Raji (cell line): ENCODE results near the gene ZMPSTE24.

Experiments
- POLR2A ChIP-seq: IDR thresholded peaks from 2 replicates; pipeline ENCODE4 v1.6.1; 2011; ENCODE audit warnings: low read depth, low read length, control low read depth; ENCODE audit not compliant: insufficient read depth

ZMPSTE24 gene

GRCh38 chr1:40255231-40255630 is 2.8 kb upstream of the ZMPSTE24 start:
- TF ChIP-seq POLR2A, result no peak

GRCh38 chr1:40256401-40257084 is 1.5 kb upstream of the ZMPSTE24 start:
- TF ChIP-seq POLR2A, result no peak

GRCh38 chr1:40257313-40257687 is 736 bp upstream of the ZMPSTE24 start:
- no peak for TF ChIP-seq POLR2A

DNA sequence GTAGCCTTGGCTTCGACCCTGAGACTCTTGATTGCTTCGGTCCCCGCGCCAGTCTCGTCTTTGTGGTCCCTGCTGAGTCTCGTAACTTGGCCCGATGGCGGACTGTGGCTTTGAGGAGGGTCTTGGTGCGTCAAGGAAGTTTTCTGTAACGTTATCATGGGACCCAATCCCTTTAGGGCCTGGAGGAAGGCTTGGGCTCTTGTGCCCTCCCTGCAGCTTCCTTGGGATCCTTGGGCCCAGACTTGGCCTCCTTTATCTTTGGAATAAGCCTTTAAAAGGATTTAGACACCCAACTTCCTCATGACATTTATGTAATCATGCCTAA is 371 bp downstream of the ZMPSTE24 start:
- TF ChIP-seq POLR2A, result no peak

GRCh38 chr1:40264354-40264781 is 6.3 kb downstream of the ZMPSTE24 start:
- TF ChIP-seq POLR2A, result no peak

GRCh38 chr1:40265298-40265697 is 7.3 kb downstream of the ZMPSTE24 start:
- no peak for TF ChIP-seq POLR2A

DNA sequence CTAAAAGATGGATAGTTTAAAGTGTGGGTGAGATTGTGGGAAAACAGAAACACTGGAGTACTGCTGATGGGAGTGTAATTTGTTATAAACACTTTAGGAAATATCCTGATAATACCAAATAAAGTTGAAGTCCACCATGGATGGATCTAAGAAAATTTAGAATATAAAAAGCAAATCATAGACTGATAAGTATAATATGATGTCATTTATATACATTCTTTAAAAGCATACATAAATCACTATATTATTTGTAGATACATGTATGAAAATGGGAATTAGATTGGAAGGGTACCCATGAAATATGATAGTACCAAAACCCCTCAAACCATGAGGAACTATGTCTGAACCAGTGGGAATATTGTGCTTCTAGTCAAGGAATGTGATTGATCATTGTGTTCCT is 7.9 kb downstream of the ZMPSTE24 start:
- TF ChIP-seq POLR2A, result no peak

GRCh38 chr1:40266786-40267535 is 8.9 kb downstream of the ZMPSTE24 start:
- TF ChIP-seq POLR2A, result no peak

- TF ChIP-seq POLR2A, result no peak
Measured at GRCh38 chr1:40267767-40268187, 9.7 kb downstream of the ZMPSTE24 start.

DNA sequence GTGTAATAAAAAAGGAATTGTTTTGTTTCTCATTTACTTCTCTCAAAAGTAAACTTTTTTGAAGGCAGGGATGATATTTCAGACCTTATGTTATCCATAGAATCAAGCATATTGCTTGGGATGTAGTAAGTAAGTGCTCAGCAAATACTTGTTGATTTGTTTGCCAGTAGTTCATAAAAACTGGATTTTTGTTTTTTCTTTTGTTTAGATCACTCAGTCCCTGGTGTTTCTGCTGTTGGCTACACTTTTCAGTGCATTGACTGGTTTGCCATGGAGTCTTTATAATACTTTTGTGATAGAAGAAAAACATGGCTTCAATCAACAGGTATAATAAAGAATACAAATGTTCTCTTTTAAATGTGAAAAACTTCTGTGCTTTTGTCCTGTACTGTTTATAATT is 10.2 kb downstream of the ZMPSTE24 start:
- TF ChIP-seq POLR2A, result no peak

GRCh38 chr1:40270152-40270834 is 12.3 kb downstream of the ZMPSTE24 start:
- no peak for TF ChIP-seq POLR2A

DNA sequence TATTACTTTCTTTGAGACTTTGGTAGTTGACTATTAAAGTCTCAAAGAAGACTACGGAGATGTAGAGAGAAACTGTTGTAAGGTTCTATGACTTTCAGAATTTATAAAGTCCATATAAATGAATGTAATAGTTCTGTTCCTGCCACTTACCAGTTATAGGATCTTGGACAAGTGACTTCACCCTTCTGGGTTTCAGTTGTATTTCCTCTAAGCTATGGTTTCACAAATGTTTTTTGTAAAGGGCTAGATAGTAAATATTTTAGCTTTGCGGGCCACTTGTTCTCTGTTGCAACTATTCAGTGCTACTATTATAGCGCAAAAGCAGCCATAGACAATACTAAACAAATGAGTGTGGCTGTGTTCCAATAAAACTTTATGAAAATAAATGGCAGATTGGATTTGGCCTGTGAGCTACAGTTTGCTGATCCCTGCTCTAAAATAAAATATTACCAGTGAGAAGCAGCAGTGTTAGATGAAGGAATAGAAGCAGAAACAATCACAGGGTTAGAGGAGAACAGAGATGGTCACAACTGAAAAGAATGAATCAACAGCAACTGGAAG is 14.7 kb downstream of the ZMPSTE24 start:
- TF ChIP-seq POLR2A, result no peak

DNA sequence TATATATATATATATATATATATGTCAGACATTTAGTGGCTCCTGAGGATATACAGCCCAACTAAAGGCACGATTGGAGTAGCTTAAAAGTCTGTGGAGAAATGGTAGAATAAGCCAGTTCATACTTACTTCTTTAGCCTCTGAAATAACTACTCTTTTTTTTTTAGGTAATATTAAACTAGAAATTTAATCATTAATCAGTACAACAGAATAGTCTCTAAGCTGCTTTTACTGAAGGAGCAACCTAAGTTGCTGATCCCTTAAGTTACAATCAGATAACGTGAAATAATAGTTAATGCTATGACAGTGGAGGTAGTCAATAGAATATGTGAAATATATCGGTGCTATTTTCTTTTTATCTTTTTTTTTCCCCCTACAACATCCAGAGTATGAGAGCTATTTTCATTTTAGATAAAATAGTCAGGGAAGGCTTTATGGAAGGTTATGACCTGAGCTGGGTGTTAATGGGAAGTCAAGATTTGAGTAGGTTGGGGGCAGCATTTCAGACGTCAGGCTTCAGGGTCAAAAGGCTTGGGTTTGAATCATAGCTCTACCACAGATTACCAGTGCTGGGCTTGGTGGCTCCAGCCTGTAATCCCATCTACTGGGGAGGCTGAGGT is 15.6 kb downstream of the ZMPSTE24 start:
- TF ChIP-seq POLR2A, result no peak

- TF ChIP-seq POLR2A, result no peak
Measured at GRCh38 chr1:40274331-40274730, 16.3 kb downstream of the ZMPSTE24 start.

DNA sequence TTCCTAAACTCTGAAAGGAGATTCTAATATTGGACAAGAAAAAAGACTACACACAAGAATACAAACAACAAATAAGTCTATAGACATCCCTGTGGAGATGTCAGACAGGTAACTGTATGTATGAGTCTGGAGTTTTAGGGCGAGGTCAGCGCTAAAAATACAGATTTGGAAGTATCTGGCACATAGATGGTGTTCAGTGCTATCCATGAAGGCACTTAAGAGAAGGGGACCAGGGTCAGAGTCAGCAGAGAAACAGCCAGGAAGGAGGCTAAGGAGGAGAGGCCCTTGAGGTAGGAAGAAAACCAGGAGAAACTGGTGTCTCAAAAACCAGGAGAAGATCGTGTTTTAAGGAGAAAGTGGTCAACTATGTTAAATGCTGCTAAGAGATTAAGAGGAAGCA is 18.1 kb downstream of the ZMPSTE24 start:
- TF ChIP-seq POLR2A, result no peak

DNA sequence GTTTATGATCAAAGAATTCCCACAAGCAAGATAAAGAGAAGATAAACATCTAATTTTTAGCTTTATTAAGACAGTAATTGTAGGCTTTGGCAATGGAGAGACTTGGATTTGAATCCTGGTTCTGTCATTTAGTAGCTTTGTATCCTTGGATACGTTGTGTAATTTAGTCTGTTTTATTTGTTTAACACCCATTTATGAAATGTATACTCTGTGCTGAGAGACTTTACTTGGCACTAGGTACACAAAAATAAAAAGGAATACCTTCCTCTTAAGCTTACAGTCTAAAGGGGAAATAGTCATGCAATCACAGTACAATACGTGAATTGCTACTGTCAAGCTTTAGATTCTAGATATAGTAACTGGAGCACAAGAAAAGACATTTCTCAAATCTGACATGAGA is 23.8 kb downstream of the ZMPSTE24 start:
- TF ChIP-seq POLR2A, result no peak

DNA sequence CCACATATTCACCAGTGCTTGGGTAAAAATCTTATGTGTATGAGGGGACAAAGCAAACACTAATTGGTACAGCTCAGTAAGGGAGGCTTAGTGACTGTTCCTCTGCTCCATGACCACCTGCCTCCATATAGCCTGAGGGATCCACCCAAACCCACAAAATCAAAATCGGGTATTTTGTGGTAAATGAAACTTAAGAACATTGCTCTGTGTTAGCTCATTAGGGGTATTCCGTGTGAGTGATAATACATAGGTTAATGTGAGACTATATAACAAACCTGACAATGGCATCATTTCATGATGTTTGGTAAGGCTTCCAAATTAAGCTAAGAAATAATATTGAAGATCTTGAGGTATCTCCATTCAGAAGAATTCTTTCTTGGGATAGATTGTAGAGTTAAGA is 33.3 kb downstream of the ZMPSTE24 start:
- no peak for TF ChIP-seq POLR2A
